ENCODE measurements around the gene SLX1A.
"Not testable (repeated sequence)": the region's sequence is repeated elsewhere in the genome, so short reads cannot be mapped to it uniquely, and the experiment has no call there.

Gene SLX1A

GRCh38 chr16:30205541-30206236, 12.0 kb downstream of the SLX1A start:
- not testable (repeated sequence) for DNase-seq (ENCODE audit: low read depth)
- H3K4me3 ChIP-seq (ENCODE audit: low read depth, low read length), result peak overlapping the region; percentile 39

- not testable (repeated sequence) for DNase-seq (ENCODE audit: low read depth)
- peak overlapping the region; percentile 39; the same call in 1 of the 2 replicates for H3K4me3 ChIP-seq (ENCODE audit: low read depth, low read length)
These were observed 12.6 kb downstream of the SLX1A start for GRCh38 chr16:30206252-30206651.

DNA sequence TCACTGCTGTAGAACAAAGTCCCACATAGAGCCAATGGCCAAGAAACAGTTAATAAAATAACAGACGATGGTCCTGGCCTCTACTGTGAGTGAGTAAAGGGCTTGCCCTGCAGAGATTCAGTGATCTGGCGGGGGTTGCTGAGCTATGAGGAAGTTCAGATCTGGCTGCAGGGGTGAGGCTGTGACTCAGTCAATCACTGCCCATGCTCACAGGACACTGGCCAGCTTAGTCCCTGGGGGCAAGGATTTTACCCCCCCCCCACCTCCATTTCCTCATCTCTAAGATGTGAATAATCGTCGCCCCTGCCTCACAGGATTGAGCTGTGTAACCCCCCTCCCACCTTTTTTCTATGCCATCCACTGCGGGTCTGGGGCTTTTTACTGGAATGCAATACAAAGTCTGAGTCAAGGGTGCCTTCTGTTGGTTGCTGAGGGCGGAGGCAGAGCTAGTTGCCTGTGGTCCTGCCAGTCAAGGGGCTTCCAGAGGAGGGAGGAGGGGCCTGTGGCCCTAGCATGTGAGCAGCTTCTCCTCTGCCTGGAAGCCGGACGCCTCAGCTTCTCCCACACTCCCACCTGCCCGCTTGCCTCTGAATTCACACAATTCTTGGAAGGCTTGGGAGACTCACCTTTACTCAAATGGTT, 13.5 kb downstream of the SLX1A start:
- DNase-seq (ENCODE audit: low read depth), result not testable (repeated sequence)

GRCh38 chr16:30209032-30209431, 15.4 kb downstream of the SLX1A start:
- H3K4me3 ChIP-seq (ENCODE audit: low read depth, low read length); DNase-seq (ENCODE audit: low read depth): not testable (repeated sequence)

More for the DNA sequence above, 13.5 kb downstream of the SLX1A start:
- H3K4me3 ChIP-seq (ENCODE audit: low read depth, low read length), result not testable (repeated sequence)

GRCh38 chr16:30211414-30211813, 17.7 kb downstream of the SLX1A start:
- not testable (repeated sequence) for DNase-seq (ENCODE audit: low read depth); H3K4me3 ChIP-seq (ENCODE audit: low read depth, low read length)

DNA sequence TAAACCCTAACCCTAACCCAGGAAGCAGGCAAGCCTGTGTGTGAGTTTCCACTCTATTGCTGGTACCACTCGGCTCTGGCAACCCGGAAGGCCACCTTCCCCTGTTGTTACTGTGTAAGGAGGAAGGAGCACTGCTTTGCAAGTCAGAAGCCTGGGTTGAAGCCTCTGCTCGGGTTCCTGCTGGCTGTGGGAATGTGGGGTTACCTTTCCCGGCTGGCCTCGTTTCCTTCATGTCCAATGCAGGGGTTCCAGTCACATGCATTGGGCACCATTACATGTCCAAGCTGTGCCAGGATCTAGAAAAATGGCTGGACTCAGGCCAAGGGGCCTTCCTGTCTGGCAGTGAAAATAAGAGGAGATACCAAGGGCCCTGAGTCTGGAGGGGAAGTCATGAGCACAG, 23.4 kb downstream of the SLX1A start:
- DNase-seq (ENCODE audit: low read depth), result not testable (repeated sequence)

More for the DNA sequence above, 23.4 kb downstream of the SLX1A start:
- not testable (repeated sequence) for H3K4me3 ChIP-seq (ENCODE audit: low read depth, low read length)
